Testis (tissue), 3 donors: ENCODE results near the gene TSPAN14. TPM values are rescaled to one million over a fixed set of nuclear protein-coding genes. Genes with fewer than 3 reads are reported as not detected.
A peak's percentile ranks its signal among the peaks of the same experiment; 100 is the strongest.
"Not testable (repeated sequence)": the region's sequence is repeated elsewhere in the genome, so short reads cannot be mapped to it uniquely, and the experiment has no call there.

Source experiments
- DNase-seq: peaks from one replicate; pipeline ENCODE4 v3.0.0-alpha.2; 2019
- H3K27ac ChIP-seq, 2 donors: fragments of 200-600 bp; sonication (generic); one replicate each; pipeline ENCODE4 v1.5.1; 2019
- H3K27me3 ChIP-seq: fragments of 200-600 bp; sonication (generic); one replicate; pipeline ENCODE4 v1.5.1; 2019
- H3K36me3 ChIP-seq: fragments of 200-600 bp; sonication (generic); one replicate; pipeline ENCODE4 v1.5.1; 2017; ENCODE audit warnings: low read depth; ENCODE audit errors: missing control alignments
- H3K4me1 ChIP-seq: fragments of 200-600 bp; sonication (generic); one replicate; pipeline ENCODE4 v1.5.1; 2019
- H3K4me3 ChIP-seq, 2 donors: fragments of 200-600 bp; sonication (generic); one replicate each; pipeline ENCODE4 v1.5.1; 2017 to 2019
- H3K9me3 ChIP-seq: fragments of 200-600 bp; sonication (generic); one replicate; pipeline ENCODE4 v1.5.1; 2017
- POLR2A ChIP-seq: fragments of 450-650 bp; IDR thresholded peaks from one replicate; pipeline ENCODE4 v1.6.1; 2017; ENCODE audit warnings: antibody characterized with exemption, mild to moderate bottlenecking, moderate library complexity
- WGBS, 2 donors: methylation state at CpG; one replicate each; pipeline ENCODE4 v1.1.5; 2018; 5-methylcytosine and 5-hydroxymethylcytosine counted together
- intact Hi-C: fragments of 100-400 bp; cut with DNase I; formaldehyde crosslinking; loops from one replicate; pipeline ENCODE4 v1.15.1; 2023; ENCODE audit warnings: low total_unique reads
- polyA plus RNA-seq: library from polyadenylated mRNA; stranded (reverse); fragments of 350-450 nt; fragmentation: Illumina TruSeq; extraction: RNeasy Lipid Tissue Mini Kit (QIAGEN cat#74804); gene quantifications from one replicate; pipeline ENCODE4 v1.2.3, GENCODE V29; 2014; ENCODE audit warnings: low read depth, low replicate concordance; ENCODE audit not compliant: insufficient read depth
- total RNA-seq, 2 donors: library from RNA; depleted of rRNA; stranded (reverse); fragments of >200 nt; gene quantifications; one replicate each; pipeline ENCODE4 v1.2.3, GENCODE V29; 2016
- TF ChIP-seq, protein P1 (sequence below), 3 experiments: fragments of 450-650 bp in 2 of 3; fragments of 200-600 bp in 1 of 3; sonication (generic) in 1 of 3; IDR thresholded peaks; one replicate each; pipeline ENCODE4 v1.5.1; 2016 to 2019; ENCODE audit warnings: antibody characterized with exemption in 3 of 3, mild to moderate bottlenecking in 2 of 3, moderate library complexity in 1 of 3

Gene TSPAN14
- total and polyA plus RNA-seq, 3 donors from 2014 or later: 59.1 to 64.6 (median 61.4) TPM

DNA sequence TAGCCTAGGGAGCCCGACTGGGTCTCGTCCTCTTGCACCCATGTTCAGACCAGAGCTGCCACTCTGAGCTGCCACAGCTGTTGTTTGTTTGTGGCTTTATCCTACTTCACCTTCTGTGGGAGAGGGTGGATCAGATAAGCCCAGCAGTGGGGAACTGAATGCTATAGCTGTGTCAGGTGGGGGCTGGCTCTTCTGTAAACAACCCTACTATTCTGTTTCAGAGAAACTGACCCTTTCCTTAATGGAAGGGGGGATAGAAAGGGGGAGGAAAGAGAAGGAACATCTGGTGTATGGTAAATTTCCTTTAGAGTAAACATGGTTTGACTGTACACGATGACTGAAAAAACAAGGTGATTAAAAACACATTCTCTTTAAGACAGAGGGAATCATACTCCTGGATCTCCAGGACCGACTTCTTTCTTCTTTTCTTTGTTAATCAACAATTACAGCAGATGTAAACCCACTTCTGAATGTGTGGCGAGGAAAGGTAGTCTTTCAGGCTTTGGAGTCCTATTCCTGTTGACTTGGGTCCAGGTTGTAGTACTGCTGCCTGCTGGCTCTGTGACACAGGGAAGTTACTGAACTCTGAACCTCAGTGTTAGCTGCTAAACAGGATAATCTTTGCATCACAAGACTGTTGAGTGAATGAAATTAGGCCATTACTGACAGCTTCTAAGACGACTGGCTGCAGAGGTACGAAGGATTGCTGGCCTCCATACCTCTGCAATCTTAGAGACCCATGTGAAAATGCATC is 39.8 kb upstream of the TSPAN14 start:
- TF ChIP-seq, protein P1, sequence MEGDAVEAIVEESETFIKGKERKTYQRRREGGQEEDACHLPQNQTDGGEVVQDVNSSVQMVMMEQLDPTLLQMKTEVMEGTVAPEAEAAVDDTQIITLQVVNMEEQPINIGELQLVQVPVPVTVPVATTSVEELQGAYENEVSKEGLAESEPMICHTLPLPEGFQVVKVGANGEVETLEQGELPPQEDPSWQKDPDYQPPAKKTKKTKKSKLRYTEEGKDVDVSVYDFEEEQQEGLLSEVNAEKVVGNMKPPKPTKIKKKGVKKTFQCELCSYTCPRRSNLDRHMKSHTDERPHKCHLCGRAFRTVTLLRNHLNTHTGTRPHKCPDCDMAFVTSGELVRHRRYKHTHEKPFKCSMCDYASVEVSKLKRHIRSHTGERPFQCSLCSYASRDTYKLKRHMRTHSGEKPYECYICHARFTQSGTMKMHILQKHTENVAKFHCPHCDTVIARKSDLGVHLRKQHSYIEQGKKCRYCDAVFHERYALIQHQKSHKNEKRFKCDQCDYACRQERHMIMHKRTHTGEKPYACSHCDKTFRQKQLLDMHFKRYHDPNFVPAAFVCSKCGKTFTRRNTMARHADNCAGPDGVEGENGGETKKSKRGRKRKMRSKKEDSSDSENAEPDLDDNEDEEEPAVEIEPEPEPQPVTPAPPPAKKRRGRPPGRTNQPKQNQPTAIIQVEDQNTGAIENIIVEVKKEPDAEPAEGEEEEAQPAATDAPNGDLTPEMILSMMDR (IDR thresholded peaks at IDR 0.05): no peak
- no peak for TF ChIP-seq POLR2A
- Histone ChIP-seq H3K27me3 (no peaks in the 10 kb centered on the region), H3K27ac (peak overlapping the region; percentile 82 to 89), H3K4me3 (no peak overlapping the region), H3K9me3 (no peaks in the 10 kb centered on the region), H3K4me1 (peaks cover 97% of the 10 kb centered on the region), H3K36me3 (no peaks in the 10 kb centered on the region)
- intact Hi-C loops: no loop called here
- no peak for DNase-seq
- 55 to 56% methylated on average over 7 of the region's 7 CpGs for WGBS, 2 donors

DNA sequence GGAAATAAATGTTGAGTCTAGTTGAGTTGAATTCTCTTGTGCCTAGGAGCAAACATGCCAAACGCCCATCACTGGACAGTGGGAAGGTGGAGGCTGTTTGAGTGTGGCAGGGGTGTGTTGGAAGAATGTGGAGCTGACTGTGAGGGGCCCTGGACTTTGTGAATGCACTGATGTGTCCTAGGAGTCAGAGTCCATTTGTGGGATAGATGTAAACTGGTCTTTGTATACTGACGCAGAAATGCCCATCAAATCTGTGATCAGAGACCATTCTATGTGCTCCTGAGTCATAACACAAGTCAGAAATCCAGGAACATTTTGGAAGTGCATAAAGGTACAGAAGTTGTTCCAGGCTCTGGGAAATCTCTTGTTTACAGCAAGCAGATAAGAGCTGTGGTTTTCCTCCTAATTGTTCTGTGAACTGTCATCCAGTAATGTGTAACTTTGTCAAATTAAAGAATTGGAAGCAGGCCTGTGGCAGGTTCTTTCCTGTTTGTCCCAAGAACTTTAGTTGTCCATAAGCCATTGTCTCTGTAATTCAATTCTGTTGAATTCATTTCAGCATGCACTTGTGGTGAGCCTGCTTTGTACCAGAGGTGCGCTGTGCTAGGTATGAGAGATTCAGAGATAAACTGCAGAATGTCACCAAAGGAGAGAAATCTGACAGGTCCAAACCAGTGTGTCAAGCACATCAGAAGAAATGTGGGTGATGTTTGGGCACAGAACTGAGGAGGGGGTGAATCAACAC is 38.2 kb upstream of the TSPAN14 start:
- 62 to 68% methylated on average over 3 of the region's 3 CpGs for WGBS, 2 donors
- intact Hi-C loops: no loop called here

DNA sequence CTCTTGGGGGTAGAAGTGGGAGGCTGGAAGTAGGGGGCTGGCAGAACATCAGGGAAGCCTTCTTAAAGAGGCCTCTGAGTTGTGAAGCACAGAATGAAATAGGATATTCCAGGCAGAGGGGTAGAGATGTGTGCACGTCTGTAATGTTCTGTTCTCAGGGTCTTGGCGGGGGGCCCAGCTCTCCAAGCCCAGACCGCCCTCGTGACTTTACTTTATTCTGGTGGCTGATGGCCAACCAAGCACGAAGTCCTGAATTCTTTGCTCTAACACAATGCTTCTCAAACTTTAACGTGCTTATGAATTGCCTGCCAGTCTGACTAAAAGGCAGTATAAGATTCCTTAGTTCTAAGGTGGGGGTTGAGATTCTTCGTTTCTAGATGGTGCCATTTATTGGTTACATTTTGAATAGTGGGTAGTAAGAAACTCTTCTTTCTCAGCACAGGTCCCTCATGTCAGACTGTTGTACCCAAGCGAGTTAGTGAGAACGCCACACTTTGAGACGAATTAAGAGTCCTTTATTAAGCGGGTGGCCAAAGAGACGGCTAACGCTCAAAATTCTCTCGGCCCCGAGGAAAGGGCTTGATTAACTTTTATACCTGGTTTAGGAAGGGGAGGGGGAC is 37.5 kb upstream of the TSPAN14 start:
- Histone ChIP-seq H3K36me3 (no peaks in the 10 kb centered on the region), H3K4me1 (peaks cover 92% of the 10 kb centered on the region), H3K9me3 (no peaks in the 10 kb centered on the region), H3K27me3 (no peaks in the 10 kb centered on the region), H3K4me3 (no peak overlapping the region), H3K27ac (peak overlapping the region; percentile 82 to 89)
- intact Hi-C loops: no loop called here
- peak; percentile 94 for DNase-seq
- WGBS, 2 donors: 32 to 34% methylated on average over 15 of the region's 15 CpGs
- TF ChIP-seq POLR2A: no peak
- TF ChIP-seq, protein P1 (IDR thresholded peaks at IDR 0.05): no peak

More for the DNA sequence above, 38.2 kb upstream of the TSPAN14 start:
- H3K4me3 ChIP-seq: no peak overlapping the region
- no peak for DNase-seq
- TF ChIP-seq, protein P1 (IDR thresholded peaks at IDR 0.05): no peak
- TF ChIP-seq POLR2A: no peak
- peaks cover 93% of the 10 kb centered on the region for H3K4me1 ChIP-seq
- no peaks in the 10 kb centered on the region for H3K9me3 ChIP-seq
- H3K36me3 ChIP-seq: no peaks in the 10 kb centered on the region
- no peaks in the 10 kb centered on the region for H3K27me3 ChIP-seq
- peak overlapping the region; percentile 82 to 89 for H3K27ac ChIP-seq

DNA sequence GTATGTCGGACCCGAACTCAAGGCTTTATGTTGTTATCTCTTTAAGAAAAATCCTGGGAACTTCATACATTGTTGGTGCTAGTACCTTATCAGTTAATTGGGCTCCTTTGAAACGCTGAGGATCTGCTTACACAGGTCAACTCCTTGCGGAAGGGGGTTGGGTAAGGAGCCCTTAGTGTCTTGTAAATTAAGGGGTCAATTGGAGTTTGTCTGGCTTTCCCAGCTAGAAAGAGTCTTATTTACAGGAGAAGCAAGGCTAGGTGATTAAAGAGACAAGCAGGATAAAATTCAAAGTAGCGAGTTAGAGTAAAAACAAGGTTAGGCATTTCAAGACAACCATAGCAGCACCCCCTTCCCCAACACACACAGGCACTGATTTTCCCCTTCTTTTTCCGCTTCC is 36.9 kb upstream of the TSPAN14 start:
- DNase-seq, H3K27me3 ChIP-seq, H3K4me3 ChIP-seq, intact Hi-C loops, H3K36me3 ChIP-seq, H3K9me3 ChIP-seq: not testable (repeated sequence)
- WGBS, 2 donors: 40 to 48% methylated on average over 6 of the region's 6 CpGs
- Histone ChIP-seq H3K4me1 (peaks cover 88% of the 10 kb centered on the region), H3K27ac (peak overlapping the region; percentile 82 to 89)

DNA sequence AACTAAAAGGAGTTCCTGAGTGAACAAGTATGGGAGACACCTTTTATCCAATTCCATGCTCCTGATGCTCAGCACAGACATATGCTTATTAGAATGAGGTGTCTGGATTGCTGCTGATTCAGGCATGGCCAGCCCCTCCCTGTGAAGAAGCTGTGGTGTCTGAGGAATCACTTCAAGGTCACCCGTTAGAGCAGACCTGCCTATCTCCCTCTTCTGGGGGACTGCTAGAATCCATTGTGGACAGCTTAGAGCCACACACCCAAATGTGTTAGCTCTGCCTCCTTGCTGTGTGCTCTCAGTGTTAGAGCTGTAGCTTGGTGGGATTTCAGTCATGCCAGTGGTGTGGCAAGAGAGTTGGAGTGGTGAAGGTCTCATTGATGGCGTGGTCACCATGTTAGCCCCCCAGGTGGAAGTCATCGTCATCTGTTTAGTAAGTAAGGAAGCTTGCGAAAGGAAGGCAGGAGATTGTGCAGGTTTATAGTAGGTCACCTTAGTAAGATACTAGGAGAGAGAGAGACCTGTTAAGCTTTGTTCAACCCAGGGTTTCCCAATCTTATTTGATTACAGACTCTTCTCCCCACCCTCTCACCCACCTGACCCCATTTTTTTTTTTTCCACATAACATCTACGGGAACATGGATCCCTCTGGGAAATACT is 32.9 kb upstream of the TSPAN14 start:
- H3K27ac ChIP-seq: peak overlapping the region in 1 of 2 donors; percentile 23
- no peaks in the 10 kb centered on the region for H3K36me3 ChIP-seq
- H3K4me1 ChIP-seq: peaks cover 52% of the 10 kb centered on the region
- no peaks in the 10 kb centered on the region for H3K9me3 ChIP-seq
- H3K4me3 ChIP-seq: no peak overlapping the region
- no peak for DNase-seq
- TF ChIP-seq, protein P1 (IDR thresholded peaks at IDR 0.05): no peak
- no peak for TF ChIP-seq POLR2A
- intact Hi-C loops: no loop called here
- 74 to 86% methylated on average over 5 of the region's 5 CpGs for WGBS, 2 donors
- H3K27me3 ChIP-seq: no peaks in the 10 kb centered on the region
